Suppressor macrophage (primary cell): ENCODE data around the gene IL1RL1.

ENCODE experiments used
- DNase-seq, 4 experiments: peaks; one replicate each; pipeline ENCODE4 v3.0.0-alpha.2; 2020 to 2022

The IL1RL1 gene

DNA sequence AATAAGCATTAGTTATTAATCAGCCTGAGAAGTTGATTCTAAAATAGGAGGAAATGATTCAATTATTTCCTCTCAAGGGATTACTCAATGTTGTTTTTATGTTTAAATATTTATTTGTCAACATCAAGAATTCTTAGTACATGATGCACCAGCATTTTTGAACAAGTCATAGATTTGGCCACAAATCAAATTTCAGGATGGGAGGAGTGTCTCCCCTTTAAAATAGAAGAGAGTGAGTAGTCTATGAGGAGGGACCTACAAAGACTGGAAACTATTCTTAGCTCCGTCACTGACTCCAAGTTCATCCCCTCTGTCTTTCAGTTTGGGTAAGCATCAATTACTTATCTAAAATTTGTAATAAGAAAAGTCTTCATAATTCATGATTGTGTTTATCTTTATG lies 25.6 kb downstream of the IL1RL1 start:
- DNase-seq: no peak

DNA sequence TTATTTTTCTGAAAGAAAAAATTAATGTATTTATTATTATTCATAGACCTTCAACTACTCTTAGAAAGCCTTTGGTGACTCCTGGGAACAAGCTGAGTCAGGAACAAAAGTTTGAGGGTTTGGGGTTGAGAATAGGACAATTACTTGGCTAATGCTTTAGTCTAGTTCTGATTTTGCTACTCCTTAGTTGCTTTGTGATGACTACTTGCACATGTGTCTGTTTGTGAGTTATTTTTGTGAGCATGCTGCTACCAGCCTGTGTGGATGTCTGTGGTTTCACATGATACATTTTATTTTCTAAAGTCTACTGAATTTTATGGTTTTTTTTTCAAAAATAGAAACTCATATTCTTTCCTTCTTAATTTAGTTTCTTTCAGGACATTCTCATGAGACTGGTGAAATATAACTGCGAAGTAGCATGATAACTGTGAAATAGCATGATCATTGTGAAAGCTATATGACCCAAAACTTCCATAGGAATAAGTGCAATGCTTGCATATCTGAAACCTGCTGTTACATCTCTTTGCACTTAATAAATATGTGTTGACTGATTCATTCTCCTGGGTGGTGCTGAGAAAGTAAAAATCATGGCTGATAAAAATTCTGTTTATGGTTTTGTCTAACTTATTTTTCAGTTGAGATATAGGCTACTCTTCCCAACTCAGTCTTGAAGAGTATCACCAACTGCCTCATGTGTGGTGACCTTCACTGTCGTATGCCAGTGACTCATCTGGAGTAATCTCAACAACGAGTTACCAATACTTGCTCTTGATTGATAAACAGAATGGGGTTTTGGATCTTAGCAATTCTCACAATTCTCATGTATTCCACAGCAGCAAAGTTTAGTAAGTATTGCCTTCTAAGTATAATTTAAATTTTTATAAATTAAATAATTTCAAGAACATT lies 26.4 kb downstream of the IL1RL1 start:
- peak in 2 of 4 experiments; percentile 9 to 22 for DNase-seq

DNA sequence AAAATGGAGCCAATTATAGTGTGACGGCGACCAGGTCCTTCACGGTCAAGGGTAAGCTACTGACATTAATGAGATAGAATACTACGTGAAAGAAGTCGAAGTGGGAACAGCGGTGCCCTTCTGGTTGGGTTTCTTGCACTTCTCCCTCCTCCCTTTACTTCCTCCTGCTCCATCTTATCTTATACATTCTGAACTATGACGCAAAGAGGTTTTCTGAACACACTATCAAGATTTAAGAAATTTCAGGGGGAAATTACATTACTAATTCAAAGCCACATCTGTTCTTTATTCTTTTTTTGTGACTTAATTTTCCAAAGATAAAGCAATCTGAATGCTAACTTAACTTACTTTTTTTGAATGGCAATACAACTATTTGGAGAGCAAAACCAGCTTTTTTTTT lies 29.4 kb downstream of the IL1RL1 start:
- DNase-seq: peak in 1 of 4 experiments; percentile 12

DNA sequence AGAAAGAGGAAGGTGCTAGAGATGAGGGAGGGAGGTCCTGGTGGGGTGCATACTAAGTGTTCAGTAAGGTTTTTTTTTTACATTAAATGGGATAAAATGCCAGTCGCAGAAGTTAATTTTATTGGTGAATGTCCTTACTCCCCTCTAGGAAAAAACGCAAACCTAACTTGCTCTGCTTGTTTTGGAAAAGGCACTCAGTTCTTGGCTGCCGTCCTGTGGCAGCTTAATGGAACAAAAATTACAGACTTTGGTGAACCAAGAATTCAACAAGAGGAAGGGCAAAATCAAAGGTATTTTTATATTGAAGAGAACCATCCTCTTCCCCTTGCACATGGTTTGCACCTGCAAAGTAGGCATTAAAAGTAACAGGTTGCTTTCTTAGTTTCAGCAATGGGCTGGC lies 31.5 kb downstream of the IL1RL1 start:
- DNase-seq: no peak

DNA sequence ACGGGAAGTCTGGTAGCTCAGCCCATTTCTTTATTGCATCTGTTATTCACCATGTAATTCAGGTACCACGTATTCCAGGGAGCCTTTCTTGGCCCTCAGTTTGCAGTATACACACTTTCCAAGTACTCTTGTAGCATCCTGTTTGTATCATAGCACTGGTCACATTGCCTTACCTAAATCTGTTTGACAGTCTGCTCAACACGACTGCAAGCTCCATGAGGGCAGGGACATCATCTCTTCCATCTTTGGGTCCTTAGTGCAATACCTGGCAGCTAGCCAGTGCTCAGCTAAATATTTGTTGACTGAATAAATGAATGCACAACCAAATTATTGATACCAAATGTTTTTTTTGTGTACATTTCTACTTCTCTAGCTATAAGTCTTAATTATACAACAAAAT lies 33.0 kb downstream of the IL1RL1 start:
- DNase-seq: no peak

DNA sequence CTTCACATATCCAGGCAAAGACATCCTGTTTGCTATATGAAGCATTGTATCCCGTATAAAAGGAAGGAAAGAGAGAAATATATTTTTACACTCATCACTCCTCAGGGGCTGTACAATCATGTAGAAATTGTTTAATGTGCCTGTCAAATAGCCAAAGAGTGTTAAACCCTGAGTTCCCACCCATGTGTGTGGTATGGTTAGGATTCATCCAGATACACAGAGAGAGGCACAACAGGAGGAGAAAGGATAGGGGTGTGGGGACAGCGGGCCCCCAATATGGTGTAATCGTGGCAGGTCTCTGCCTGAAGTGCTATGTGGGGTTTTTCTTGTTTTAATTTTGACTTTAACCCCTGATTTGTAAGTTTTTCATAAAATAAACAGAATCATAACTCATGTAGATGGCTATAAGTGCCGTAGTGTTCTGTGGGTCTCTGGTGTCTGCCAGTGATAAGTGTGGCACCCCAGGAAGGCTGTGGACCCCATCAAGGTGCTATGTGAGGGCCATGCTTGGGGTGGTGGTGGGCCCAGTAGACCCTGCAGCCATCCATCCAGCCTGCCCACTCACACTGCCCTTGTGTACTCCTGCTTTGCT lies 34.1 kb downstream of the IL1RL1 start:
- DNase-seq: no peak

DNA sequence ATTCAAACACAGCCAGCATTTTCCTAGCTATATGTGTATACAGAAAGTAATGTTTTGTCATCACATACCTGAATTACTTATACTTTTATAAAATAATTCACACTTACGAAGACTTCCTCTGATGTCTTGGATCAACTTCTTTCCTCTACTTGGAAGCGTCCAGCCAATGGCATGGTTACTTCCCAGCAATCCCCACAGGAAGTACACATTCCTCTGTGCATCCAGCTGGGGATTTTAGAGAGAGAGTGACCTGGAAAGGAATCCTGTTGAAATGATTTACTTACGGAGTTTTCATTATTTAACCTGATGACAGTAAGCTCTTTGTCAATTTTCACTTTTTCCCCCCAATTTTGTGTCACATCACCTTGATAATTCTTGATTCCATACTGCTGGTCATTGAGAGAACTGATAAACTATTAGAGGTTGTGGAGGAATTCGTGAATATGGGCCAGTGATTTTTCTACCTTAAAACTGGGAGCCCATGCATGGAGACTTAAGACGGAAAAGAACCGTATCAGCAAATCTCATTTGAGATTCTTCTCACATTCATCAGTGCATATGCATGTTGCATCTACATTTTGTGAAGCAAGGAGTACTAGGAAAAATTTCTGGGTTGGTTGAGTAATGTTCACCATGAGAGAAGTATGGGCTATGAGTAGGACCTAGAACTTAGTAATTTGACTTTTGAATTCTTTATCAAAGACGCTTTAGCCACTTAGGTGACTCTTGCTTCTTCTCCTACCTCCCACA lies 35.2 kb downstream of the IL1RL1 start:
- no peak for DNase-seq

DNA sequence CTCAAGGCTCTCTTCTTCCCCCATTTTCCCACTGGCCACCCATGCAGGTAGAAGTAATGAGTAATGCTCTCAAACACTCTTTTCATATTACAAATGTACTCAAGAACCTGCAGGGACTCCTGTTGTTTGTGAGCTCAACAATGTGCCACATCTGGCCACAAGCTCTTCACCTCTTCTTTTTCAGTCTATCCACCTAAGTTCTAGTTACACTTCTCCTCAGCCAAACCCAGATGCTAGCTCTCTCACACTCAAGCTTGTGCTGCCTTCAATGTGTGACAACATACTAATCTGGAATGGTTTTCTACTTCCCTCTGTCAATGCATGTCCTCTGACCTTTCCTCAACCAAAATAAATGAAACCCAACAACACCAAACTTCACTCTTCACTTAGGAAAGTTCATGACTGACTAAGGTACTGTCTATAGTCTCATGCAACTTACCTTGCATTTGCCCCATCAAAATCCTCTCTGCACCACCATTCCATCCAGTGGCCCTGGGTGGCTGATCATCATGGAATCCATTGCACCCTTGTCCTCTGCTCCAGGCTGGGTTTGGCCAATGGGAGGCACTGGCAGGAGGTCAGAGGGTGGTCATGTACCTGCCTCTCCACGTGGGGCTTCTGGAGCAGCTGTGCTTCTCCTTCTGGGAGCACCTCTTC lies 38.9 kb downstream of the IL1RL1 start:
- DNase-seq: no peak

DNA sequence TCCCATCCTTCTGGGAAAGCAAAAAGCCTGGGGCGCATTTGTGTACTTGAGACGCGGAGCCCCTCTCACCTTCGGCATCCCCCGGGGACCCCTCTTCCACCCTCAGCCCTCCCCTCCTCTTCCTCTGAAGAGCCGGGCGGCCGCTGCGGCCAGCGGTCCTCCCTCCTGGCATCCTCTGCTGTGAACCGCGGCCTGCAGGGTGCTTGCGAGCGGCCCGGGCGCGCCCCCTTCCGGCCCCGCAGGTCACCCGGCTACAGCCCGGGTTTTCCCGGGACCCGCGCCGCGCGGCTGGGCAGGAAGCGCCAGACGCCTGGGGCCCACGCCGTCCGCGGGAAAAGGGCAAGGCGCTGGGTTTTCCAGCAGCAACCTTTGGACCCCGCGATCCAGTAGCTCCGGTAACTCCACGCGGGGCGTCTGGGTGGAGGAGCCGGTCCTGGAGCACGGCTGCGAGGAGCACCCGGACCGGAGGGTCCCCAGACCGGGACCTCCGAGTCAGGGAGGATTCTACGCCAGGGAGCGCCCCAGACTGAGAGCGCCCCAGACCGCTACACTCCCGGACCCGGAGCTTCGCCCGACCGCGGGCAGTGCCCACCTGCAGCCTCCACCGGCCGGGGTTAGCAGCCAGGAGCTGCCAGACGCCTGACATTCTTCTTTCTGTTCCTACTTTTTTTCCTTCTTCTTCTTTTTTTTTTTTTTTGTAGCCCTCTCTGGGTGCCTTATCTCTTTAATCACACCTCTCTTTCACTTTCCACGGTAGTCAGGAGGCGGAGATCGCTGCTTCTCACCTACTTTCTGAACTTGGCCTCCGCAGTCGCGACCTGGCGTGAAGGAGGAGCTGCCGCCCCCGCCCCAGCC lies 44.4 kb downstream of the IL1RL1 start, which contains the start of gene IL18R1:
IL18R1 (plus strand) TSS at position 271 of the 855 bp plus-strand sequence. CDS start 6,865 bp downstream, outside the sequence.
- DNase-seq: peak; percentile 72 to 91 (median 81)

DNA sequence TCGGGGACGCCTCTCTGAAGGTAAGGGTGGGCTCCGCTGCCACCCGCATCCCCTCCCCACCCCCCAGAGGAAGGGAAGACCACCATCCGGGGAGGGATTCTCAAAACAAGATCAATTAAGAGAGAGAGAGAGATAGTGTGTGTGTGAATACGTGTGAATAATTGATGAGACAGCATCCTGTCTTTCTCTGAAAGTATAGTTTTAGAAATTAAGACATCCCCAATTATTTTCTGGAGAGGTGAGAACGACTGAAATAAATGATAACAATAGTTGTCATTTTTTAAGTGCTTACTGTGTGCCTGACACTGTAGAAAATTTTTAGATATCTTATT lies 45.0 kb downstream of the IL1RL1 start:
- no peak for DNase-seq

DNA sequence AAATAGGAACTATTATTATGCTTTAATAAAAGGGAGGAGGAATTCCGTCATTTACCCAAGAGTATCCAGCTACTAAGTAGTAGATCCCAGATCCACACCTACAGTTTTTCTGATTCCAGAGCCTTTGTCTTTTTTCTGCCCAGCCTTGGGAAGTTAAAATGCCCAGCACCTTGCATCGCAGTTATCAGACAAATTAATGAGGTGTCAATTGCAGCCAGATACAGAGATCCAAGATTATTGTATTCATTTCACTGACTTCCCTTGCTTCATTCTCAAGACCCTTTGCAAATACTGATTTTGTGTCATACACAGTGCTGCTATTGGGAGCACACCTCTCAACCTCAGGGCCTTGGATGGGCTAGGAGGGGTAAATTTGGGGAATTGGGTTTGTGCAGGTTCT lies 45.4 kb downstream of the IL1RL1 start:
- no peak for DNase-seq

DNA sequence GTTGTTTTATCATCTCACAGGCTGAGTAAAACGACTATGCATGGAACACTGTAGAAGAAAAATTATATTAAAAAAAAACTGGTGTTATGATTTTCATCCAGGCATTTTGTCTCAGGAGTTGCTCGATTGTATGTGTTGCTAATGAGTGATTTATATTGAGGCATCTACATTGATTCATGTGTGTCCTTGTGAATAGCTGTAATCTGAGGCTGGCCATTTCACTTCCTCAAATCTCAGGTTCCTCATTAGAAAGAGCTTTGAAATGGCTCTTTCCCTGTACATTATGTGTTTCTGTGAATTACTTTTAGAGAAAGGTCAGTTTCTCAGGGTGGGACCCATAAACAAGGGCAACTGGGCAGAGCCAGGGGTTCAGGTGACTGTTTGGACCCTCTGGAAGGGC lies 46.6 kb downstream of the IL1RL1 start:
- DNase-seq: peak; percentile 55 to 81 (median 66)

DNA sequence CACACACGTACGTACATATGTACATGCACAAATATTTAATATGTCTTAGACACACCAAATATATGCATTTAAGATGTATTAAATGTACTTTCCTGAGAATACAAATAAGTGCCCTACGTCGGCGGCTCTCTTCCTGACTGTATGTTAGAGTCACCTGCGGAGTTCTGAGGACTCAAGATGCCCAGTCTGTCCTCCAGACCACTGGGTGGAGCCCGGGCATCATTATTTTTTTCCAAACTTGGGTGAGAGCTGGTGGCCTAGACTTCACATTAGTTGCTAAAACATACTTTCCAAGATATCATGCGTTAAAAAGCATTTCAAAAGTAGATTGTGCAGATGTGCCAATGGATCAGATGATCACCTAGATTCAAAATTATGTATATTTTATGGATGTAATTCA lies 47.1 kb downstream of the IL1RL1 start:
- no peak for DNase-seq

DNA sequence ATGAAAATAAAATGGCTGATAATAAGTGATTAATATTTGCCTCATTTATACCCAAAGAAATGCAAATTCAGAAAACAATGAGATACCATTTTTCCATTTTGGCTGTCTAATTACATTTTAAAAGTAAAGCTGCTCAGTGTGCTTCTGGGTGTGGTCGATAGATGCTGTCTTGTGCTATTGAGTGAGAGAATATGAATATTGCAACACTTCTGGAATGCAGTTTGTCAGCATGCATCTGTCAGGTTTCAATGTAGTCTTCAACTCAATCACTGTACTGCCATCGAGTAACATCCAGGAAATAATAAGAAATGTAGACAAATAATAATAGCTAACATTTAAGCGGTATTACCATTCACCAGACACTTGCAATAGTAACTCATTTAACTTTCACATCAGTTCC lies 48.2 kb downstream of the IL1RL1 start:
- no peak for DNase-seq

DNA sequence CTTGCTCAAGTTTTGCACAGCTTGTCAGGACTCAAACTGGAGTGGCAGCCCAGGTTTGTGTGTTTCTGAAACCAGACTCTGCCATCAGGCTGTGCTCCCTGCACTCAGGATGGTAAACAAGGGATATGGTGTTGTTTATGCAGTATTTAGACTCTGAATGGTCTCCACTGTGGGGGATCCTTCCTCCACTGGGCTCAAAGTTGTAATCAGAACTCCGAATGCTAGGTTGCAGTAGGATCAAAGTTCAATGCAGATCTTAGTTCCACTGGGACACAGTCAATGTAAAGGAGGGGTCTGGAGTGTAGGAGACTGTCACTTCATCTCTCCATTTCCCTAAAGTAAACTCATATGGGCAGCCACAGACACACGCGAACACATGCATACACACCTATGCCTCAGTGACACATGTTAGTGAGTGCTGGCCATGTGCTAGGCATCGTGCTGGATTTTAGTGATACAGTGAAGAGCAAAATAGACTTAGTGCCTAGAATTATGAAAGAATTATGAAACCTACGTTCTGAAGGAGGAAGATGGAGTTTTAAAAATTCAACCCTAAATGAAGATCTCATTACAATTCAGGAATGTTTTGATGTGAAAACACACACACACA lies 50.4 kb downstream of the IL1RL1 start:
- DNase-seq: no peak

DNA sequence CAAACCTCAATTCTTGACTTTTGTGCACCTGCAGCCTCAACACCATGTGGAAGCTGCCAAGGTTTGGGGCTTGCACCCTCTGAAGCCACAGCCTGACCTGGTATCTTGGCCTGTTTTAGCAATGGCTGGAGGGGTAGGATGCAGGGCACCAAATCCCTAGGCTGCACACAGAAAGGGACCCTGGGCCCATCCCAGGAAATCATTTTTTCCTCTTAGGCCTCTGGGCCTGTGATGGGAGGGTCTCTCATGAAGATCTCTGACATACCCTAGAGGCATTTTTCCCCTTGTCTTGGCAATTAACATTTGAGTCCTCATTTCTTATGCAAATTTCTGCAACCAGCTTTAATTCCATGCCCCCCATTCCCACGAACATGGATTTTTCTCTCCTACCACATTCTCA lies 54.4 kb downstream of the IL1RL1 start:
- DNase-seq: no peak

DNA sequence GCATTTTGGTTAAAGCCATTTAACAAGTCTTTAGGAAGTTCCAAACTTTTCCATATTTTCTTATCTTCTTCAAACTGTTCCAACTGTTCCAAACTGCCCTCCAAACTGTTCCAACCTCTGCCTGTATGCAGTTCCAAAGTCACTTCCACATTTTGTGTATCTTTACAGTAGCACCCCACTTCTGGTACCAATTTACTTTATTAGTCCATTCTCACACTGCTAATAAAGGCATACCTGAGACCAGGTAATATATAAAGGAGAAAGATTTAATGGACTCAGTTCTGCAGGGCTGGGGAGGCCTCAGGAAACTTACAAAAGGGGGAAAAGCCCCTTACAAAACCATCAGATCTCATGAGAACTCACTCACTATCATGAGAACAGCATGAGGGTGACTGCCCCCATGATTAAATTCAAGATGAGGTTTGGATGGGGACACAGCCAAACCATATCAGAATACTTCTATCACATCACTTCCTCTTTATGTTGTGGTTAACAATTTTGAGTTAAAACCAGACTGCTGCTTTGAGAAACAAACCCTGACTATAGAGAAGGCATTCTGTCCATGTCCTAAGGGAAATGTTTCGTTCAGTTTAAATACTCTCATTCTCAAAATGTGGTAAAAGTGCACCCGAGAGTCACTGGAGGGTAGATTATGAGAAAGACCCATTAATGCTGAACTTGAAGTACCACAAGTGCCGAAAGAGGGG lies 55.2 kb downstream of the IL1RL1 start:
- peak in 2 of 4 experiments; percentile 8 to 23 for DNase-seq

DNA sequence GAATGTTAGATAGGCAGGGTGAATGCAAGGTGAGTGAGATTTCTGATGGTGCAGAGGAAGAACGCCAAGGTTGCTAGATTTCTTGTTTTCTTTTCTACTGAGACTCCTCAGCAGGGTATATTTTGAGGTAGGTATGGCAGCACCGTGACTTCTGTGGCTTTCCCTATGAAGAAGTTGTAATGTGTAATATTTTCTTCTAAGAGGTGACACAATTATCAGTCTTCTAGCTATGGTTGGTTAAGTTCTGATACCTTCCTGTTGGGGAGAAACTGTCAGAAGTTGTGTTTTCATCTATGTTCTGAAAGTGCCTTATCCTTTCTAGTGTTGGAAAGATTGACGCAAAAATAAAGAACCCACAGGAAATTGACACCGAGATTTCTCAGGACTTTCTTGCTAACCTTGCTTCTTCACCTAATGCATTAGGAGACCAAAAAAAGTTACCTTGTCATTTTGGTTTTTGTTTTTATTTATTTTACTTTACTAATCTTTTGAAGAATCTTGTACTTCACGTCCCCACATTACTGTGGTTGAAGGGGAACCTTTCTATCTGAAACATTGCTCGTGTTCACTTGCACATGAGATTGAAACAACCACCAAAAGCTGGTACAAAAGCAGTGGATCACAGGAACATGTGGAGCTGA lies 56.1 kb downstream of the IL1RL1 start:
- no peak for DNase-seq

DNA sequence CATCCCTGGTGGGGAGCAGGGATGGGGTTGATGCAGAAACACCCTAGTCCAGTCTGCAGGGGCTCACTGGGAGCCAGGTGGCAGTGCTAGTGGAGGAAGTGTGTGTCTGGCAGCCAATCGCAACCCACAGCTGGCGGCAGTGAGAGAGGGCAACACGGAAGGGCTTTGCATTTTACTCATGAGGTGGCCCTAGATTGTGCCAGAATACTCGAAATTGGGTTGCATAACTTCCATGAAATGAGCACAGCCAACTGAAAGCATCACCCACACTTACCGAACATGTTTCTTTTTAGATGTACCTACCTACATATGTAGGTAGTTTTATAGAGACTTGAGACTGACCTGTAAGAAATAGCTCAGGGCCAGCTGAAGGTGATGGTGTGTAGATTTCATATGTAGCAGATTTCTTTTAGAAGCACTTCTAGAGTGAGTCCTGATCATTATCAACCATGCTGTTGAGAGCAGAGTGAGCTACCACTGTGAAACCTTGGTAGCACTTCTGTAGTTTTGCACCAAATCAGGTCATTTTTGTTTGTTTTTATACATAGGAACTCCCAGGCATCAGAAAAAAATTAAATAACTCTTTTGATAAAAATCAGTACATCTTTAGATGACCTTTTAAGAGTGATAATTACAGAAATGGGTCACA lies 57.2 kb downstream of the IL1RL1 start:
- no peak for DNase-seq

DNA sequence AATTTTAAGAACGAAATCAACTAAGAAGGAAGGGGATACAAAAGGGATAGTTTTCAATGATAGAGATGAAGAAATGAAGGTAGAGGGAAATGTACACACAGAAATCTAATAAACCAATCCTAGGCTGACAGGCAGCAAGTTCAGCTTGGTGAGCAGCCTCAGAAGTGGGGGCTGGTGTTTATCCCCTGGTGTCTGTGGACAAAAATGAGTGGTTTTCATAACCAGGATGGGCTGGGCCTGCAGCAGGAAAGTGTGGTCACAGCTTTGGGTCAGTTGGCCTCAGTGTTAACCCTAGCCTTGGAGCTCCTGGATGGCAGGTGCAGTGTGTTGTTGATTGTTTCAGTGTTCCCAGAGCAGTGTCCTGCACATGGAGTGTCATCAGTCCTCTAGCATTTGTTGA lies 58.5 kb downstream of the IL1RL1 start:
- DNase-seq: no peak
